OCI-LY7 (cell line): Measurements from ENCODE around the gene ANK3.

Source experiments
- EZH2phosphoT487 ChIP-seq: fragments of 200-600 bp; sonication (generic); IDR thresholded peaks from 2 replicates; pipeline ENCODE4 v1.6.1; 2018; ENCODE audit warnings: low read depth, borderline replicate concordance, mild to moderate bottlenecking, mixed run types, antibody characterized with exemption, low read length, moderate library complexity, mixed read lengths
- TF ChIP-seq, protein P1 (sequence below): fragments of 200-600 bp; sonication (generic); conservative IDR thresholded peaks from 2 replicates; pipeline ENCODE4 v1.5.1; 2014; ENCODE audit warnings: mild to moderate bottlenecking, antibody characterized with exemption, low read length, moderate library complexity, mixed read lengths

DNA sequence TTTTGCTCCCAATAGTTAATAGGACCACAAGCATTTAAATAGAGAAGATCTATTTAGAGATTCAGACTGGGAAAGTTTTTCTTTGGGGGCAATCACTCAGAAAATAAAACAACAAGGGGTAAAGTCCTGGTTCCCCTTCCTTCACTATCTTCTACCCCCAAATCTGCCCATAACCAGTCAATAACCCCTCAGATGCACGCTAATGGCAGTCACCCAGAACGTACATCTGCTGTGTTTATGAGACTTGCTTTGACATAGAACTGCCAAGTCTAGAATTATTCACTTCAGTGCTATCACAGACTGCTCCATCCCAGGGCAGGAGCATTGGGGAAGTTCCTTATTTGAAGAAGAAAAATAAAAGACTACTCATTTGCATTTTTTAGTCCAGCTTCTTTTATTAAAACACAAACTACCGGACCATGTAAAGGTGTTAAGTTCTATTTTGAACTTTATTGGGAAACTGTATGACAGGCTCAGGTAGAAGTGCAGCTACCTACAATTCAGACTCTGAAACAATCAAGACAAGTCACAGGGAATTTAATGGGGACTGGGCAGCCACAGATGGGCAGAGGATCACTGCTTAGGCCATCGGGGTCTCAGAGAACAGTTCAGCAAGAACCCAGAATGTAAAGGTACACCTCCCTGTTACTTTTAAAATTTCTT, 38.4 kb downstream of the ANK3 start:
- TF ChIP-seq EZH2phosphoT487 = no peak
- TF ChIP-seq, protein P1, sequence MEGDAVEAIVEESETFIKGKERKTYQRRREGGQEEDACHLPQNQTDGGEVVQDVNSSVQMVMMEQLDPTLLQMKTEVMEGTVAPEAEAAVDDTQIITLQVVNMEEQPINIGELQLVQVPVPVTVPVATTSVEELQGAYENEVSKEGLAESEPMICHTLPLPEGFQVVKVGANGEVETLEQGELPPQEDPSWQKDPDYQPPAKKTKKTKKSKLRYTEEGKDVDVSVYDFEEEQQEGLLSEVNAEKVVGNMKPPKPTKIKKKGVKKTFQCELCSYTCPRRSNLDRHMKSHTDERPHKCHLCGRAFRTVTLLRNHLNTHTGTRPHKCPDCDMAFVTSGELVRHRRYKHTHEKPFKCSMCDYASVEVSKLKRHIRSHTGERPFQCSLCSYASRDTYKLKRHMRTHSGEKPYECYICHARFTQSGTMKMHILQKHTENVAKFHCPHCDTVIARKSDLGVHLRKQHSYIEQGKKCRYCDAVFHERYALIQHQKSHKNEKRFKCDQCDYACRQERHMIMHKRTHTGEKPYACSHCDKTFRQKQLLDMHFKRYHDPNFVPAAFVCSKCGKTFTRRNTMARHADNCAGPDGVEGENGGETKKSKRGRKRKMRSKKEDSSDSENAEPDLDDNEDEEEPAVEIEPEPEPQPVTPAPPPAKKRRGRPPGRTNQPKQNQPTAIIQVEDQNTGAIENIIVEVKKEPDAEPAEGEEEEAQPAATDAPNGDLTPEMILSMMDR = no peak
